NB4 (cell line): Measurements from ENCODE around the gene ACKR4.

Experiments
- DNase-seq: peaks from one replicate; pipeline ENCODE4 v3.0.0; 2010; ENCODE audit warnings: low read depth
- H3K4me3 ChIP-seq: one replicate; pipeline ENCODE4 v1.5.1; 2011; ENCODE audit warnings: mild to moderate bottlenecking, low read depth, low read length, moderate library complexity
- MAX ChIP-seq: IDR thresholded peaks from 2 replicates; pipeline ENCODE4 v1.6.1; 2011; ENCODE audit warnings: low read depth, low read length
- MYC ChIP-seq: IDR thresholded peaks from 2 replicates; pipeline ENCODE4 v1.6.1; 2011; ENCODE audit warnings: low read depth, low read length
- POLR2A ChIP-seq: IDR thresholded peaks from 2 replicates; pipeline ENCODE4 v1.6.1; 2011; ENCODE audit warnings: mild to moderate bottlenecking; ENCODE audit not compliant: insufficient read length; ENCODE audit errors: extremely low read depth
- TF ChIP-seq, protein P1 (sequence below): IDR thresholded peaks from one replicate; pipeline ENCODE4 v1.5.1; 2012; ENCODE audit warnings: low read depth, low read length

Gene ACKR4

GRCh38 chr3:132596816-132597433, at the start of gene ACKR4:
TSS of gene ACKR4 (plus strand) at chr3:132597270. CDS start at chr3:132600398, 3,128 bp downstream.
- no peak for DNase-seq
- no peak within 1 kb of the TSS for H3K4me3 ChIP-seq
- TF ChIP-seq MAX (no peak), MYC (no peak), POLR2A (no peak)
- TF ChIP-seq, protein P1, sequence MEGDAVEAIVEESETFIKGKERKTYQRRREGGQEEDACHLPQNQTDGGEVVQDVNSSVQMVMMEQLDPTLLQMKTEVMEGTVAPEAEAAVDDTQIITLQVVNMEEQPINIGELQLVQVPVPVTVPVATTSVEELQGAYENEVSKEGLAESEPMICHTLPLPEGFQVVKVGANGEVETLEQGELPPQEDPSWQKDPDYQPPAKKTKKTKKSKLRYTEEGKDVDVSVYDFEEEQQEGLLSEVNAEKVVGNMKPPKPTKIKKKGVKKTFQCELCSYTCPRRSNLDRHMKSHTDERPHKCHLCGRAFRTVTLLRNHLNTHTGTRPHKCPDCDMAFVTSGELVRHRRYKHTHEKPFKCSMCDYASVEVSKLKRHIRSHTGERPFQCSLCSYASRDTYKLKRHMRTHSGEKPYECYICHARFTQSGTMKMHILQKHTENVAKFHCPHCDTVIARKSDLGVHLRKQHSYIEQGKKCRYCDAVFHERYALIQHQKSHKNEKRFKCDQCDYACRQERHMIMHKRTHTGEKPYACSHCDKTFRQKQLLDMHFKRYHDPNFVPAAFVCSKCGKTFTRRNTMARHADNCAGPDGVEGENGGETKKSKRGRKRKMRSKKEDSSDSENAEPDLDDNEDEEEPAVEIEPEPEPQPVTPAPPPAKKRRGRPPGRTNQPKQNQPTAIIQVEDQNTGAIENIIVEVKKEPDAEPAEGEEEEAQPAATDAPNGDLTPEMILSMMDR, result no peak

- no peak overlapping the region for H3K4me3 ChIP-seq
- TF ChIP-seq MAX (no peak), POLR2A (no peak), MYC (no peak)
- TF ChIP-seq, protein P1, result no peak
- no peak for DNase-seq
Observed at GRCh38 chr3:132549169-132549568, 47.9 kb upstream of the ACKR4 start.

DNA sequence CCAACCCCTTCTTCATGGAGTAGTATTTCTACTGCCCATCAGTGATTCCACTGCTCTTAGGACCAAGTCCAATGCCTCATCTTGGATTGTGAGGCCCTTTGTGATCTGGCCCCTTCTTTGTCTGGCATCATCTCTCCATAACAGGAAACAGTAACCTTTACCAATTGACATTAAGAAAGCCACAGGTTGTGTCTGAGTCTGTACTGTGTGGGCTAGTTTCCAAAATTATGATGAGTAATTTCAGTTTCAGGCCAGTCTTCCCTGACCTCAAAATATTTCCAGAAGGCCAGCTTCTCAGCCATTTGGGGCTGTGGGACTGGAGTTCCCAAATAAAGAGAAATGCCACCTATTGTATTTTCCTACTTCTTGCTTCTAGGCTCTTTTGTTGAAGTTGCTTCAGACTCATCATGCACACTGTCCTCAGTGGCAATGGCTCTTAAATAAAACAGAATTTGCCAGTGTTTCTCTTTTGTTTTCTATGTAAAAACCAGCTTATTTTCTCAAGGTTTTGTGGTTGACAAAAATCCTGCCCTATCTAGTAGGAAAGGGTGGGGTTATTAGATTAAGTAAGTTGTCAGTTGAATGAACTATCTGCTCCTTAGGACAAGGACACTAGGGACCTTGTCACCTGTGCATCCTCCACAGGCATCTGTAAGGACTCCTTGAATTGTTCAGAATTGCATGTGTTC, 47.0 kb upstream of the ACKR4 start:
- TF ChIP-seq, protein P1, result no peak
- no peak overlapping the region for H3K4me3 ChIP-seq
- peak; percentile 5 for DNase-seq

- TF ChIP-seq POLR2A, result no peak
- TF ChIP-seq MYC, result no peak
- TF ChIP-seq, protein P1, result no peak
- no peak overlapping the region for H3K4me3 ChIP-seq
- peak; percentile 41 for DNase-seq
Observed at GRCh38 chr3:132550579-132551305, 46.3 kb upstream of the ACKR4 start.

DNA sequence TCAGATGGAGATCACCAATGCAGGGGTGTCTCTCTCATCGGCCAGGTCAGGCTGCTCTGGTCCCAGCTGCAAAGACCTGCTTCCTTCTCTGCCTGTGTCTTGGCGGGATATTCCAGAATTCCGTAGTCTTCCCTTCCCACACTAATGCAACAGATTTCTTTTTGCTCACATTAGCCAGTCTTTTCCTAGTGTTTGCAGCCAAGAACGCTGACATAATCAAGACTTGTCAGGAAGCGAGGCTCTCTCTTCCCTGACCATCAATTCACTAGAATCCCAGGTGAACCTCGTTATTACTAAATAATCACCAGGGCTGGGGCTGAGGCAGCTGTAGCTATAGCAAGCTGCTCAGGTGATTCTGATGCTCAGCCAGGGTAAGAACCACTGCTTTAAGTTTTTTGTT, 43.2 kb upstream of the ACKR4 start:
- no peak for DNase-seq
- TF ChIP-seq, protein P1, result no peak
- TF ChIP-seq POLR2A (no peak), MAX (no peak), MYC (no peak)
- no peak overlapping the region for H3K4me3 ChIP-seq
